DOHH2 (cell line): ENCODE results near the gene OMP.

Source experiments
- H3F3A ChIP-seq: fragments of 200-600 bp; sonication (generic), shearing (Covaris generic); 2 replicates; pipeline ENCODE4 v1.6.0; 2016; ENCODE audit warnings: antibody characterized with exemption, mild to moderate bottlenecking; ENCODE audit not compliant: control insufficient read depth, insufficient read depth
- H3K27ac ChIP-seq: fragments of 200-600 bp; sonication (generic); 2 replicates; pipeline ENCODE4 v1.5.1; 2014; ENCODE audit warnings: low read depth, mild to moderate bottlenecking, low read length, moderate library complexity
- H3K27me3 ChIP-seq: fragments of 200-600 bp; sonication (generic); 2 replicates; pipeline ENCODE4 v1.6.1; 2014; ENCODE audit warnings: mild to moderate bottlenecking, low read length, mixed read lengths; ENCODE audit not compliant: control insufficient read depth
- H3K36me3 ChIP-seq: fragments of 200-600 bp; sonication (generic); 2 replicates; pipeline ENCODE4 v1.6.1; 2014; ENCODE audit warnings: mild to moderate bottlenecking, low read length, moderate library complexity, mixed read lengths; ENCODE audit not compliant: control insufficient read depth
- H3K4me1 ChIP-seq: fragments of 200-600 bp; sonication (generic); 2 replicates; pipeline ENCODE4 v1.6.1; 2014; ENCODE audit warnings: mild to moderate bottlenecking, low read length, mixed read lengths; ENCODE audit not compliant: control insufficient read depth
- H3K4me2 ChIP-seq: fragments of 200-600 bp; sonication (generic); 2 replicates; pipeline ENCODE4 v1.6.0; 2014; ENCODE audit warnings: mild to moderate bottlenecking, low read length, moderate library complexity
- H3K4me3 ChIP-seq: fragments of 200-600 bp; sonication (generic); 2 replicates; pipeline ENCODE4 v1.5.1; 2014; ENCODE audit warnings: mild to moderate bottlenecking, low read length, mixed read lengths
- H3K79me2 ChIP-seq: fragments of 200-600 bp; sonication (generic); 2 replicates; pipeline ENCODE4 v1.6.1; 2014; ENCODE audit warnings: mild to moderate bottlenecking, low read length, mixed read lengths; ENCODE audit not compliant: control insufficient read depth
- H3K9me2 ChIP-seq: fragments of 200-600 bp; sonication (generic); replicated peaks from 2 replicates; pipeline ENCODE4 v1.6.1; 2014; ENCODE audit warnings: mild to moderate bottlenecking, low read length, mixed read lengths; ENCODE audit not compliant: control insufficient read depth
- H3K9me3 ChIP-seq: fragments of 200-600 bp; sonication (generic); 2 replicates; pipeline ENCODE4 v1.6.1; 2014; ENCODE audit warnings: antibody characterized with exemption, low read length, mixed read lengths; ENCODE audit not compliant: control insufficient read depth, insufficient read depth
- H4K20me1 ChIP-seq: fragments of 200-600 bp; sonication (generic); 2 replicates; pipeline ENCODE4 v1.6.0; 2014; ENCODE audit warnings: low read depth, mild to moderate bottlenecking, antibody characterized with exemption, low read length, moderate library complexity; ENCODE audit not compliant: control insufficient read depth, insufficient read depth
- CTCF ChIP-seq: fragments of 200-600 bp; sonication (generic); IDR thresholded peaks from one replicate; pipeline ENCODE4 v1.5.1; 2014; ENCODE audit warnings: antibody characterized with exemption, mild to moderate bottlenecking, low read depth, low read length; ENCODE audit not compliant: poor library complexity, severe bottlenecking
- EZH2phosphoT487 ChIP-seq: fragments of 200-600 bp; sonication (generic); IDR thresholded peaks from 2 replicates; pipeline ENCODE4 v1.6.1; 2017; ENCODE audit warnings: borderline replicate concordance, mild to moderate bottlenecking, antibody characterized with exemption, low read length, moderate library complexity, mixed read lengths

Gene OMP

GRCh38 chr11:77069336-77069968 is 33.2 kb upstream of the OMP start:
- TF ChIP-seq EZH2phosphoT487 (no peak), CTCF (no peak)

GRCh38 chr11:77069969-77070582 is 32.6 kb upstream of the OMP start:
- H3K36me3 ChIP-seq, result no peaks in the 10 kb centered on the region
- H3K9me2 ChIP-seq, result no peaks in the 10 kb centered on the region
- no peak overlapping the region for H3K4me2 ChIP-seq
- no peak overlapping the region for H3K27ac ChIP-seq
- no peaks in the 10 kb centered on the region for H4K20me1 ChIP-seq
- H3K27me3 ChIP-seq, result peaks cover 22% of the 10 kb centered on the region
- no peak overlapping the region for H3K4me3 ChIP-seq
- no peaks in the 10 kb centered on the region for H3F3A ChIP-seq
- no peaks in the 10 kb centered on the region for H3K9me3 ChIP-seq
- TF ChIP-seq EZH2phosphoT487 (no peak), CTCF (no peak)
- H3K4me1 ChIP-seq, result peaks cover 10% of the 10 kb centered on the region
- no peaks in the 10 kb centered on the region for H3K79me2 ChIP-seq

More at GRCh38 chr11:77069336-77069968, 33.2 kb upstream of the OMP start:
- Histone ChIP-seq H3F3A (no peaks in the 10 kb centered on the region), H3K79me2 (no peaks in the 10 kb centered on the region), H4K20me1 (no peaks in the 10 kb centered on the region), H3K9me2 (no peaks in the 10 kb centered on the region), H3K27me3 (peaks cover 22% of the 10 kb centered on the region), H3K4me1 (peaks cover 10% of the 10 kb centered on the region), H3K9me3 (no peaks in the 10 kb centered on the region), H3K4me3 (no peak overlapping the region), H3K4me2 (no peak overlapping the region), H3K36me3 (no peaks in the 10 kb centered on the region), H3K27ac (no peak overlapping the region)

GRCh38 chr11:77071077-77071476 is 31.6 kb upstream of the OMP start:
- H3K9me3 ChIP-seq, result no peaks in the 10 kb centered on the region
- no peaks in the 10 kb centered on the region for H3K36me3 ChIP-seq
- no peak for TF ChIP-seq EZH2phosphoT487
- TF ChIP-seq CTCF, result no peak
- H3K9me2 ChIP-seq, result no peaks in the 10 kb centered on the region
- H3K27me3 ChIP-seq, result peaks cover 16% of the 10 kb centered on the region; the same call in 1 of the 2 replicates
- H3K4me1 ChIP-seq, result peaks cover 6% of the 10 kb centered on the region
- H4K20me1 ChIP-seq, result no peaks in the 10 kb centered on the region
- H3K4me3 ChIP-seq, result no peak overlapping the region
- no peak overlapping the region for H3K4me2 ChIP-seq
- H3K79me2 ChIP-seq, result no peaks in the 10 kb centered on the region
- H3K27ac ChIP-seq, result no peak overlapping the region
- no peaks in the 10 kb centered on the region for H3F3A ChIP-seq
